ENCODE results near the gene CATSPER3.

Gene CATSPER3

DNA sequence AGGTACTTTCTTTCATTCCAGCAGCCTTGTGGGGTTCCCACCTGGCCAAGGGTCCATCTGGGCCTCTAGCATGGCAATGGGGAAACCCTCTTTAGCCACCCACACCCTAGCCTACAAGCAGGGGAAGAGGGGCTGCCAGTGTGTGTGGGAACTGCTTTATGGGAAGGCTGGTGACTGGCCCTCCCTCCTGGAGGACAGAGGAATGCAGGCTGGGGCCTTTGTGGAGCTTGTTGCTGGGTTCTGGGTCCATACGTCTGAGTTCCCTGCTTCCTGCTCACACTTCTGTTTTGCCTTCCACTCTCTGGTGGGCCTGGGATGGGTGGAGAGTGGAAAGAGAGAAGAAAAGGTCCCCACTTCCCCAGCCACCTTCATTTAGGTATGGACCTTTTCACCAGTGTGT is 81.2 kb downstream of the CATSPER3 start:
- TF ChIP-seq CTCF (conservative IDR thresholded peaks at IDR 0.05) = no peak
- no peak overlapping the region for H3K27ac ChIP-seq

GRCh38 chr5:135050244-135050767 is 82.6 kb downstream of the CATSPER3 start:
- no peak overlapping the region for H3K27ac ChIP-seq
- no peak for TF ChIP-seq CTCF (conservative IDR thresholded peaks at IDR 0.05)

- no peak for TF ChIP-seq CTCF (conservative IDR thresholded peaks at IDR 0.05)
- H3K27ac ChIP-seq = no peak overlapping the region
Observed at GRCh38 chr5:135051399-135051798, 83.7 kb downstream of the CATSPER3 start.

GRCh38 chr5:135051872-135052271 is 84.2 kb downstream of the CATSPER3 start:
- no peak overlapping the region for H3K27ac ChIP-seq
- TF ChIP-seq CTCF (conservative IDR thresholded peaks at IDR 0.05) = no peak

GRCh38 chr5:135052511-135053145 is 84.9 kb downstream of the CATSPER3 start:
- TF ChIP-seq CTCF (conservative IDR thresholded peaks at IDR 0.05) = no peak
- no peak overlapping the region for H3K27ac ChIP-seq

GRCh38 chr5:135053278-135053677 is 85.6 kb downstream of the CATSPER3 start:
- no peak for TF ChIP-seq CTCF (conservative IDR thresholded peaks at IDR 0.05)

GRCh38 chr5:135053989-135054388 is 86.3 kb downstream of the CATSPER3 start:
- no peak for TF ChIP-seq CTCF (conservative IDR thresholded peaks at IDR 0.05)
- H3K27ac ChIP-seq = no peak overlapping the region

More at GRCh38 chr5:135053278-135053677, 85.6 kb downstream of the CATSPER3 start:
- H3K27ac ChIP-seq = no peak overlapping the region
